T-helper 2 cell (primary cell): Measurements from ENCODE around the gene ZNF444.
"Not testable (repeated sequence)": the region's sequence is repeated elsewhere in the genome, so short reads cannot be mapped to it uniquely, and the experiment has no call there.

Experiments used
- DNase-seq, 5 experiments: peaks; one replicate each; pipeline versions ENCODE4 v3.0.0 to v3.0.0-alpha.2; 2012 to 2022

ZNF444 gene

DNA sequence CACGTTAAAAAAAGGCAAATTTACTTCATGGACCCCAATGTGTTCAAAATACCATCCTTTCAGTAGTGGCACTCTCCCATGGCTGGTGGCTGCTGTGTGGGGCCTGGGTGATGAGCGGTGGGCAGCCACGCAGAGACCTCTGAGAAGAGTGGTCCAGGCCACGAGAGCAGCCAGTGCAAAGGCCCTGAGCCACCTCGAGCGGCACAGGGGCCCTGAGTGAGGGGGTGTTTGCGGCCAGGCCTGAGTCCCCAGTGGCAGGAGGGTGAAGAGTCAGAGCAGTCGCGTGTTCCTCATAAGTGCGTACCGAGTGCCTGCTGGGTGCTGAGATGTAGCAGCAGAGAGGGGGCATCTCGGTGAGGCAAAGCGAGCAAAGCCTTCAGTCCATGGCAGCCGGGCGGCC is 7.0 kb downstream of the ZNF444 start:
- no peak for DNase-seq

DNA sequence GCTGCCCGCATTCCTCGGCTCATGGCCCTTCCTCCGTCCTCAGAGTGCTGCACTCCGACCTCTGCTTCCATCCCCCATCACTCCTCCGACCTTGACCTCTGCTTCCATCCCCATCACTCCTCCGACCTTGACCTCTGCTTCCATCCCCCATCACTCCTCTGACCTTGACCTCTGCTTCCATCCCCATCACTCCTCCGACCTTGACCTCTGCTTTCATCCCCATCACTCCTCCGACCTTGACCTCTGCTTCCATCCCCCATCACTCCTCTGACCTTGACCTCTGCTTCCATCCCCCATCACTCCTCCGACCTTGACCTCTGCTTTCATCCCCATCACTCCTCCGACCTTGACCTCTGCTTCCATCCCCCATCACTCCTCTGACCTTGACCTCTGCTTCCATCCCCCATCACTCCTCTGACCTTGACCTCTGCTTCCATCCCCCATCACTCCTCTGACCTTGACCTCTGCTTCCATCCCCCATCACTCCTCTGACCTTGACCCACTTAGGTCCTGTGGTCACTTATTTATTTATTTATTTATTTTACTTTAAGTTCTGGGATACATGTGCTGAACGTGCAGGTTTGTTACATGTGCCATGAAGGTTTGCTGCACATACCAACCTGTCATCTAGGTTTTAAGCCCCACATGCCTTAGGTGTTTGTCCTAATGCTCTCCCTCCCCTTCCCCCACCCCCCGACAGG is 8.0 kb downstream of the ZNF444 start:
- DNase-seq, result not testable (repeated sequence)

DNA sequence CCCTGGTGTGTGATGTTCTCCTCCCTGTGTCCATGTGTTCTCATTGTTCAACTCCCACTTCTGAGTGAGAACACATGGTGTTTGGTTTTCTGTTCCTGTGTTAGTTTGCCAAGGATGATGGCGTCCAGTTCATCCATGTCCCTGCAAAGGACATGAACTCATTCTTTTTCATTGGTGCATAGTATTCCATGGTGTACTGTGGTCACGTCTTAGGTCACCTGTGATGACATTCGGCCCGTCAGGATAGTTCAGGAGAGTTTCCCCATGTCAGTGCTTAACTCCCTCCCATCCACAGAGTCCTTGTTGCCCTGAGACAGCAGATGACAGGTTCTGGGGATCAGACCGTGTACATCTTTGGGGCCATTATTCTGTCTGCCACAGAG is 8.6 kb downstream of the ZNF444 start:
- DNase-seq, result no peak

GRCh38 chr19:56150358-56150757 is 9.3 kb downstream of the ZNF444 start:
- no peak for DNase-seq

- no peak for DNase-seq
Measured at GRCh38 chr19:56152644-56153043, 11.6 kb downstream of the ZNF444 start.

GRCh38 chr19:56153507-56153906 is 12.4 kb downstream of the ZNF444 start:
- DNase-seq, result no peak

- no peak for DNase-seq
Measured at GRCh38 chr19:56155124-56155687, 14.1 kb downstream of the ZNF444 start.

GRCh38 chr19:56156768-56157167 is 15.7 kb downstream of the ZNF444 start:
- no peak for DNase-seq

- no peak for DNase-seq
Measured at GRCh38 chr19:56158170-56158757, 17.2 kb downstream of the ZNF444 start.

DNA sequence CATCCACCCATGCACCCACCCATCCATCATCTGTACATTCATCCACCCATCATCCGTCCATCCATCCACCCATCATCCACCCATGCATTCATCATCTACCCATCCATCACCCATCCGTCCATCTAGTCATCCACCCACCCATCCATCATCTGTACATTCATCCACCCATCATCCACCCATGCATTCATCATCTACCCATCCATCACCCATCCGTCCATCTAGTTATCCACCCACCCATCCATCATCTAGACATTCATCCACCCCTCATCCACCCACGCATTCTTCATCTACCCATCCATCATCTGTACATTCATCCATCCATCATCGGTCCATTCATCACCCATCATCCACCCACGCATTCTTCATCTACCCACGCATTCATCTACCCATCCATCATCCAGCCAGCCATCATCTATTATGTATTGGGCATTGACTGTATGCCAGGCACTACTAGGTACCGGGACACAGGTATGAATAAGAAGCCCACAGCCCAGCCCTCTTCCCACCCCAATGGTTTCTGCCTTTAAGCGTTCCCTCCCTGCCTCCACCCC is 18.0 kb downstream of the ZNF444 start:
- no peak for DNase-seq

DNA sequence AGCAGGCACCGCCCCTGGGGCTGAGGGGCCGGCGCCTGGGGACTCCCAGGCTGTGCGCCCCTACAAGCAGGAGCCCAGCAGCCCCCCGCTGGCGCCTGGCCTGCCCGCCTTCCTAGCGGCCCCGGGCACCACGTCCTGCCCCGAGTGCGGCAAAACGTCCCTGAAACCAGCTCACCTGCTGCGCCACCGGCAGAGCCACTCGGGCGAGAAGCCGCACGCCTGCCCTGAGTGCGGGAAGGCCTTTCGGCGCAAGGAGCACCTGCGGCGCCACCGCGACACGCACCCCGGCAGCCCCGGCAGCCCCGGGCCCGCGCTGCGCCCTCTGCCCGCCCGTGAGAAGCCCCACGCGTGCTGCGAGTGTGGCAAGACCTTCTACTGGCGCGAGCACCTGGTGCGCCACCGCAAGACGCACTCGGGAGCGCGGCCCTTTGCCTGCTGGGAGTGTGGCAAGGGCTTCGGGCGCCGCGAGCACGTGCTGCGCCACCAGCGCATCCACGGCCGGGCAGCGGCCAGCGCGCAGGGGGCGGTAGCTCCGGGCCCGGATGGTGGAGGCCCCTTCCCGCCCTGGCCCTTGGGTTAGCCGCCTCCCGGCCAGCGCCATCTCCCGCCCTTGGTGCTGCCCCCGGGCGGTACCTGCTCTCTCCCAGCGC is 18.7 kb downstream of the ZNF444 start:
- DNase-seq, result no peak

DNA sequence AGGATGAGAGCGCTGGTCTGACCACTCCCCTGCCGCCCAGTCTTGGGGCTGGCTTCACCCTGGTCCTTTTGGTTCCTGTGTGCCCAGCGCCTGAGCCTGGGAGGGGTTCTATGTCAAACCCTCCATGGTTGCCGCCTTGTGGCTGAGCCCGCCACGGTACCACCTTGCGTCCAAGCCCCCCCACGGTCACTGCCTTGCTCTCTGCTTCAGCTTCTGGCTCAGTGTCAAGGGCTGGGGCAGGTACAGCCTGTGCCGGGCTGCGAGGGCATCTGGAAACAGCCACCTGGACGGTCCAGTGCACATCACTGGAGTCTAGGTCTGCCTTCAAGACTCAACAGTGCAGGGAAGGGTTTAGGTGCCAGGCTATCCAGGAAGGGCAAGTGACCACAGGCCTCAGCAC is 20.4 kb downstream of the ZNF444 start:
- no peak for DNase-seq

- DNase-seq, result no peak
Measured at GRCh38 chr19:56162258-56162657, 21.2 kb downstream of the ZNF444 start.

DNA sequence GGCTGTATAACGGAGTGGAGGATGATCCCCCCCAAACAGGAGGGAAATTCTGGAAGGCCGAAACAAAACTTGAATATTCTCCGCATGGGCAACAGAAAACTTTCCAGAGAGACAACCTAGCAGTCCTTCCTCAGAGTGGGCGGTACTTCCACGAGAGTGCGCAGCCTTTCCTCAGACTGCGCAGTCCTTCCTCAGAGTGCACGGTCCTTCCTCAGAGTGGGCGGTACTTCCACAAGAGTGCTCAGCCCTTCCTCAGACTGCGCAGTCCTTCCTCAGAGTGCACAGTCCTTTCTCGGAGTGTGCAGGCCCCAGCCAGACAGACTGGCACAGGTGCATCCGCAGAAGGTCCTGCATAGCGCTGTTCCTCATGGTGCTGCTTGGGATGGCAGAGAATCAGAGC is 22.0 kb downstream of the ZNF444 start:
- no peak for DNase-seq

- DNase-seq, result no peak
Measured at GRCh38 chr19:56167064-56167578, 26.0 kb downstream of the ZNF444 start.

GRCh38 chr19:56170261-56170660 is 29.2 kb downstream of the ZNF444 start:
- DNase-seq, result no peak

DNA sequence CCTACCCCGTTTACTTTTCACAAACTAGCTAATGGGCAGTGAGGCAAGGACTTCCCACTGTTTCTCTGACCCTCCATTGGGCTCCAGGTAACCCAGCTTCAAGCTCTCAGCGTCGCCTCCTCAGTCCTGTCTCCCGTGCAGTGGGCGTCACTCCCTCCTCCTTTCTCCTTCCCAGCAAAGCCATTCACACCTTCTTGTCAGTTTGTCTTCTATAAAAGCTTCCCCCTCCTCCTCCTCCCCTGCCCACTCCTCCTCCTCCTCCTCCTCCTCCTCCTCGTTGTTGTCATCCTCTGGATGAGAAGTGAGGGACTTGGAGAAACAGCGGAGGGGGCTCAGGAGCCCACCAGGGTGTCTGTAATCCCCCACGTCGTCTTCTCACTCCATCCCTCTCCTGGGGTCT is 33.0 kb downstream of the ZNF444 start:
- DNase-seq, result no peak

GRCh38 chr19:56174550-56174949 is 33.5 kb downstream of the ZNF444 start:
- no peak for DNase-seq

DNA sequence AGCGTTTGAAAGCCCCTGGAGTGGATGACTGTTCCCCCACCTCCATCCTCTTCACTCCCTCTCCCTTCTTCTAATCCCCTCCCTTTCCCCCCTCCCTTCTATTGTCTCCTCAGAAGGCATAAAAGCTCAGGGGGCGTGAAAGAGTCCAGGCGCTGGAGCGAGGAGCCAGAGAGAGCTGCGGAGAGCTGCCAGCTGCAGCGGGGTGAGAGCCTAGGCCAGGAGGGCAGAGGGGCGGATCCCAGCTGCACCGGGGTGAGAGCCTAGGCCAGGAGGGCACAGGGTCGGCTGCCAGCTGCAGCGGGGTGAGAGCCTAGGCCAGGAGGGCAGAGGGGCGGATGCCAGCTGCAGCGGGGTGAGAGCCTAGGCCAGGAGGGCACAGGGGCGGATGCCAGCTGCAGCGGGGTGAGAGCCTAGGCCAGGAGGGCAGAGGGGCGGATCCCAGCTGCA is 34.8 kb downstream of the ZNF444 start, which contains the start of gene GALP:
GALP (plus strand) TSS at position 148 of the 447 bp plus-strand sequence. CDS start 1,101 bp downstream, outside the sequence.
- not testable (repeated sequence) for DNase-seq

DNA sequence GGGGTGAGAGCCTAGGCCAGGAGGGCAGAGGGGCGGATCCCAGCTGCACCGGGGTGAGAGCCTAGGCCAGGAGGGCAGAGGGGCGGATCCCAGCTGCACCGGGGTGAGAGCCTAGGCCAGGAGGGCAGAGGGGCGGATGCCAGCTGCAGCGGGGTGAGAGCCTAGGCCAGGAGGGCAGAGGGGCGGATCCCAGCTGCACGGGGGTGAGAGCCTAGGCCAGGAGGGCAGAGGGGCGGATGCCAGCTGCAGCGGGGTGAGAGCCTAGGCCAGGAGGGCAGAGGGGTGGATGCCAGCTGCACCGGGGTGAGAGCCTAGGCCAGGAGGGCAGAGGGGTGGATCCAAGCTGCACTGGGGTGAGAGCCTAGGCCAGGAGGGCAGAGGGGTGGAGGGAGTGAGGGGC is 35.2 kb downstream of the ZNF444 start:
- not testable (repeated sequence) for DNase-seq

- no peak for DNase-seq
Measured at GRCh38 chr19:56176881-56177280, 35.8 kb downstream of the ZNF444 start.

DNA sequence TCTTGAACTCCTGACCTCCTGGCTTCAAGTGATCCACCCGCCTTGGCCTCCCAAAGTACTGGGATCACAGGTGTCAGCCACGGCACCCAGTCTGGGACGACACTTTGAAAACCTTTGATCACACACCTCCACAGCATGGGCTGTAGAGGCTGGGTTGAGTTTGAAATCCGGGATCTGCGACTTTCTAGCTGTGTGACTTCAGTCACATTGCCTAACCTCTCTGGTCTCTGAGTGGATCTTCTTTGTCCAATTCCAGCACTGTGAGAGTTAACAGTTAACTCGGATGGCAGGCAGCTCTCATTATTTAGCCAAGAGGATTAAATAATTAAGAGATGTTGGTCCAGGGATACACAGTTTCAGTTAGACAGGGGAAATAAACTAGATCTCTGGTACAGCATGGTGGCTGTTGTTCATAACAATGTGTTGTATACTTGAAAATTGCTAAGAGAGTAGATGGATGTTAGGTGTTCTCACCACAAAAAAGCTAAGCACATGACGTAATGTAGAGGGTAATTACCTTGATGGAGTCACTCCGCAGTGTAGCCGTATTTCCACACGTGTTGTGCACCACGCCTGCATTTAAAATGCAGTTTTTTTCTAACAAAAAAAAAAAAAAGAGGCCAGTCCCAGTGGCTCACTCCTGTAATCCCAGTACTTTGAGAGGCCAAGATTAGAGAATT is 36.6 kb downstream of the ZNF444 start:
- DNase-seq, result no peak

- DNase-seq, result no peak
Measured at GRCh38 chr19:56189785-56190184, 48.7 kb downstream of the ZNF444 start.
